Stimulated activated naive CD8-positive, alpha-beta T cell treated with anti-CD3 and anti-CD28 coated beads, Interleukin-15, Interleukin-2, amounts not matched to agents 100 U/mL and 50 U/mL, for 24 hours (primary cell): Measurements from ENCODE around the gene COL2A1.

Experiments
- ATAC-seq: fragments of 150-1000 bp; cut with Tn5 transposase; one replicate; pipeline ENCODE4 v1.10.0; 2021
- DNase-seq: peaks from one replicate; pipeline ENCODE4 v3.0.0; 2021

Gene COL2A1

DNA sequence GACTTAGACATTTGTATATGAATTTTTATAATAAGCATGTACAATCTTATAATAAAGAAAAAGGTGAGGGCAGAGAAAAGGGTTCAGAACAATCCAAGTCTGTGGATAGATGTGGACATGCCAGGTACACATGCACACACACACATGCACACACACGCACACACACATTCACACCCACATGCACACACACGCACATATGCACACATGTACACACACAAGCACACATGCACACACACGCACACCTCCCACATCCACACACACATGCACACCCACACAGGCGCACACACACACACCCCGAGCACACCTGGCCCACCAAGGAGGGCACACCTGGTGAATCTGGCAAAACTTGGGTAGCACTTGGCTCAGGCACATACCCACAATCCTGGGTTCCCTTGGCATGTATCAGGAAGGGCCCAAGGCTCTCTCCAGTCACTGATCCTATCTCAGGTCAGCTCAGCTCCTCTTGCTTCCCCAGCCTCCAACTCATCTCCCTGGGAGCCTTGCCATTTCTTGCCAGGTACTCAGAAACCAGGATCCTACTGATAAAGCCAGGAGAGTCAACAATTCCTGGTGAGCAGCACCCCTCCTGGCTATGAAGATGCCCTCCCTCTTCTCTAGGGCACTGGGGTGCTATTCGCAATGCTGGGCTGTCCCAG is 59.5 kb downstream of the COL2A1 start:
- DNase-seq = no peak
- no peak for ATAC-seq

GRCh38 chr12:47943623-47944340 is 60.5 kb downstream of the COL2A1 start:
- ATAC-seq (no peak), DNase-seq (no peak)

DNA sequence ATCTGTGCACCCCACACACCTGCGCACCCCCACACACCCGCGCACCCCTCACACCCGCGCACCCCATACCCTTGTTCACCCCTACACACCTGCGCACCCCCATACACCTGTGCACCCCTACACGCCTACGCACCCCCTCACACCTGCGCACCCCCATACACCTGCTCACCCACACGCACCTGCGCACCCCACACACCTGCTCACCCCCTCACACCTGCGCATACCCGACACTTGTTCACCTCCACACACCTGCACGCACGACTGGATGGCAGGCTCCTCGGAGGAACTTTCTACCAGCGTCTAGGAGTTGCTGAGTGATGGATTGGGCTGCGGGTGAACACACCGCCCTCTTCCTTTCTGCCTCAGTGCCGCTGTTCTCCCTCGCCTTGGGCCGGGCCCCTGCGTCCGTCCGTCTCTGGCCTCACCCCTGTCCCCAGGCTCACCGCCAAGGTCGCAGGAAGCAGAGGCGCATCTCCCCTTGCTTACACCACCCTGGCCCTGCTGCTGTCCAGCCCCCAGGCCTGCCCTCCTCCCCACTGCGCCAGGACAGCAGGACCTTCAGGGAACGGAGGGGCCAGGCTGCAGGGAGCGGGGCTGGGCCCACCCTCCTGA is 61.6 kb downstream of the COL2A1 start:
- ATAC-seq (no peak), DNase-seq (no peak)

- DNase-seq (peak; percentile 71), ATAC-seq (peak; percentile 60)
Observed at GRCh38 chr12:47941871-47942613, 62.2 kb downstream of the COL2A1 start.

DNA sequence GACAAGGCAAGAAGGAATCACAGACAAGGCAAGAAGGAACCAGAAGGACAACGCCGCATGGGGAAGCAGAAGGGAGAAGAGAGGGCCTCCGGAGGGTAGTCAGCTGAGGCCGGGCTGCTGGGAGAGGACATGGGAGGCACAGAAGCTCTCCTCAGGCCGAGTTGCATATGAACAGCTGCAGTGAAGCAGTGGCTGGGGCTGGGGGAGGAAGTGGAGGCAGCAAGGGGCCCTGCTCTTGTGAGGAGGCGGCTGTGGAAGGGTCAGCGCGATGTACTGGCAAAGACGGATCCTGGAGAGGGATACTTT is 62.8 kb downstream of the COL2A1 start:
- ATAC-seq = no peak

DNA sequence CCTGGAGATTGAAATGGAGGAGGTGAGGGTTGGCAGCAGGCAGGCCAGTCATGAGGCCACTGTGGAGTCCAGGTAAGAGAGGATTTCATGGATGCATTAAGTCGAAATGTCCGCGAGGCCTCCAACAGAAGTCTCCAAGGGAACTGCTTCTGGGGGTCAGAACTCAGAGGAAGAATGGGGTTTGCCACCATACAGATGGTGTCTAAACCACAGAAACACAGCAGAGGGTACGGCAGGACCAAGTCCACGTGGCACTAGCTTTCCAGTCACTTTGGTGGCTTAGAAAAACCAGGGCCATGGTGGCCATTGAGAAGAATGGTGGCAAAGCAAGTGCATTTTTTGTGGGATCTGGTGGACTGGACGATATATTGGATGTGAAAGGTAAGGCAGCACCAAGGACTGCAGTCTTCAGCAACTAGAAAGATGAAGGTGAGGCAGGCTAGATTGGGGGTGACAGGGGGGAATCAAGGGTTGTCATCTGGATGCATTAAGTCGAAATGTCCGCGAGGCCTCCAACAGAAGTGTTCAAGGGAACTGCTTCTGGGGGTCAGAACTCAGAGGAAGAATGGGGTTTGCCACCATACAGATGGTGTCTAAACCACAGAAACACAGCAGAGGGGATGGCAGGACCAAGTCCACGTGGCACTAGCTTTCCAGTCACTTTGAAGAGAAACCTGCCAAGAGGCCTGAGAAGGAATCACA is 63.4 kb downstream of the COL2A1 start:
- no peak for DNase-seq
- no peak for ATAC-seq

More for the DNA sequence above, 62.8 kb downstream of the COL2A1 start:
- DNase-seq = no peak

DNA sequence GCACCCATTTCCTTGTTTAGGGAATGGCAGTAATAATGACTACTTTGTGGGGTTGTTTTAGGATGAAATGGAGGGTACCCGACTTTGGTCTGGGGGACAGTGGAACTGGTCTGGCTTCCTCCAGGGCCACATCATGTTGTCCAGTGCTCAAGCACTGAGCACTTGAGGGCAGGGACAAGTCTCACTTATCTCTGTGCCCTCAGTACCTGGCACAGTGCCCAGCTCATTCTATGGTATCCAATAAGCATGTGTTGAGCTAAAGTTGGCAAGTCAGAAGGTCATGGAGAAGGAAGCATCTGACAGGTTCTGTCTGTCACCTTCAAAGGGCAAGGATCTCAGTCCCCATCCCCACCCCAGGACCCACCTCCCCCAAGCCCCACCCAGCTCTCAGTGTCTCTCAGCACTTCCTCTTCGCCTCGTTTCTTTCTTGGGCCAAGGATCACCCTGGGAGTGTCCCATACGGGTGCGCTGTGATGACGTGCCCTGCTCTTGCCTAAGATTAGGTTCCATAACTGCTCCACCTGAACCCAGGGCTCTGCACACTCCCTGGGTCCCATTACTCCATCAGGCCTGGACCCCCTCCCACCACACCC is 65.2 kb downstream of the COL2A1 start:
- no peak for ATAC-seq
- DNase-seq = no peak

- ATAC-seq = no peak
- no peak for DNase-seq
Observed at GRCh38 chr12:47938594-47938993, 65.7 kb downstream of the COL2A1 start.

DNA sequence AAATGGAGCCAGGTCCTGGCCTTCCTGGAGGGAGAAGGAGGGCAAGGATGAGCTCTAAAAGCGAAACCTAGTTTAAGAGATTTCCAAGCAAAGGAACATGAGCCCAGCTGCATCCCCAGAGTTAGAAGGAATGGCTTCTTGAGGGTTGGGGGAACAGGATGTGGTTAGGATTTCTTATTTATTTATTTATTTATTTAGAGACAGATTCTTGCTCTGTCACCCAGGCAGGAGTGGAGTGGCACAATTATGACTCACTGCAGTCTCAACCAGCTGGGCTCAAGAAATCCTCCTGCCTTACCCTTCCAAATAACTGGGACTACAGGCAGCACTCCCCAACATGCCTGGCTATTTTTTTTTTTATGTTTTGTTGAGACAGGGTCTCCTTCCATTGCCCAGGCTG is 66.2 kb downstream of the COL2A1 start:
- no peak for ATAC-seq
- DNase-seq = no peak

GRCh38 chr12:47935184-47935583 is 69.1 kb downstream of the COL2A1 start:
- no peak for DNase-seq
- ATAC-seq = no peak

DNA sequence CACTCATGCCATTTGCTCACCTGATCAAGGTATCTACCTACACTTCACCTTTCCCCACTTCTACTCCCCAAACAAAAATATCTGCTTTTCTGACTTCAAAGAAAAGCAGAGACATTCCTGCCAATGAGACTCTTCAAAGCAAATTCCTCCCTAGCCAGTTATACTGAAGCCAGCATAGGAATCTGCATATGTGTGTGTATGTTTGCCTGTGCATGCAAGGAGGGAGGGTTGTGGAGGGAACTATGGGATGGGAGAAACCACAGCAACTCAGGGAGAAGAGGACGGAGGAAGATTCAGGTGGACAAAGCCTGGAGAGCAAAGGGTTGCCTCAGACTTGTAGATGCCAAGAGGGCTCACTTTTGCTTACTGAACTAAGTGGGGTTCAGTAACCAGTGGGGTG is 73.1 kb downstream of the COL2A1 start:
- DNase-seq = no peak
- ATAC-seq = no peak

GRCh38 chr12:47930634-47931033 is 73.6 kb downstream of the COL2A1 start:
- ATAC-seq = no peak

DNA sequence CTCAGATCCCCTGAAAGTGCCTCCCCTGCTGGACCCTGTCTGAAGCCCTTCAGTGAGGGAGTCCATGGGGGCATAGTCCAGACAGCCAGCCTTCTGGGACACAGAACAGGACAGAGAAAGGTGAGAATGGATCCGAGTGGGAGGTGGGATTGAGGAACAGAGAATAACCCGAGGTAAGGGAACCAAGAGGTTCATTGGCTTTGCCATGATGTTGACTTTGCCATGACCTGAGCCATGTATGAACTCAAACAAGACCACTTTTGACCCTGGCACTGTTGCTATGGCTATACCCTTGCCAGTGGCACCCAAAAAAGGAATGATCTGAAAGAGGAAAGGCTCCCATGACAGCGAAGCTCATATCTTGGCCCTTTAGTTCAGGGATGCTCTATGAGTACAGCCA is 76.9 kb downstream of the COL2A1 start:
- ATAC-seq (no peak), DNase-seq (no peak)

More at GRCh38 chr12:47930634-47931033, 73.6 kb downstream of the COL2A1 start:
- no peak for DNase-seq
